HepG2 (cell line): ENCODE measurements around the gene TMEM97. TPM values are rescaled to one million over a fixed set of nuclear protein-coding genes. Genes with fewer than 3 reads are reported as not detected.

Experiments used
- KAT8 ChIP-seq: IDR thresholded peaks from 2 replicates; pipeline ENCODE4 v1.6.1; 2016; ENCODE audit warnings: missing genetic modification reagents, missing compliant biosample characterization
- KDM5B ChIP-seq: sonication (generic); formaldehyde crosslinking; IDR thresholded peaks from 2 replicates; pipeline ENCODE4 v1.4.0; 2020; ENCODE audit warnings: missing genetic modification reagents, mild to moderate bottlenecking, borderline replicate concordance
- MIER3 ChIP-seq: IDR thresholded peaks from 2 replicates; pipeline ENCODE4 v1.6.1; 2016; ENCODE audit warnings: missing compliant biosample characterization, borderline replicate concordance
- NR2C2 ChIP-seq: sonication (generic); formaldehyde crosslinking; IDR thresholded peaks from 2 replicates; pipeline ENCODE4 v1.4.0; 2020; ENCODE audit warnings: missing genetic modification reagents, mild to moderate bottlenecking, moderate library complexity, borderline replicate concordance
- NR3C1 ChIP-seq: sonication (generic); formaldehyde crosslinking; IDR thresholded peaks from 2 replicates; pipeline ENCODE4 v1.4.0; 2020; ENCODE audit warnings: missing genetic modification reagents
- RFX5 ChIP-seq: IDR thresholded peaks from 2 replicates; pipeline ENCODE4 v1.6.1; 2011; ENCODE audit warnings: low read depth, low read length, improper control_type of control experiment
- SRF ChIP-seq: IDR thresholded peaks from 2 replicates; pipeline ENCODE4 v1.6.1; 2011; ENCODE audit warnings: mild to moderate bottlenecking, low read depth, low read length, moderate library complexity
- ZC3H13 ChIP-seq: sonication (generic); formaldehyde crosslinking; IDR thresholded peaks from 2 replicates; pipeline ENCODE4 v1.8.1; 2023; ENCODE audit warnings: mild to moderate bottlenecking, missing genetic modification reagents, moderate library complexity
- ZNF230 ChIP-seq: sonication (generic); formaldehyde crosslinking; IDR thresholded peaks from 2 replicates; pipeline ENCODE4 v1.4.0; 2020; ENCODE audit warnings: mild to moderate bottlenecking, missing genetic modification reagents
- ZNF546 ChIP-seq: sonication (generic); formaldehyde crosslinking; conservative IDR thresholded peaks from 2 replicates; pipeline ENCODE4 v1.8.1; 2023; ENCODE audit warnings: mild to moderate bottlenecking, missing genetic modification reagents
- ZNF616 ChIP-seq: sonication (generic); formaldehyde crosslinking; IDR thresholded peaks from 2 replicates; pipeline ENCODE4 v1.5.0; 2020; ENCODE audit warnings: low read depth, mild to moderate bottlenecking, missing genetic modification reagents
- ZNF747 ChIP-seq: sonication (generic); formaldehyde crosslinking; IDR thresholded peaks from 2 replicates; pipeline ENCODE4 v1.8.1; 2023; ENCODE audit warnings: missing genetic modification reagents, mild to moderate bottlenecking, borderline replicate concordance
- ZNF790 ChIP-seq: sonication (generic); formaldehyde crosslinking; IDR thresholded peaks from 2 replicates; pipeline ENCODE4 v1.8.0; 2022; ENCODE audit warnings: missing genetic modification reagents, mild to moderate bottlenecking, borderline replicate concordance
- ZSCAN31 ChIP-seq: sonication (generic); formaldehyde crosslinking; IDR thresholded peaks from 2 replicates; pipeline ENCODE4 v1.5.0; 2020; ENCODE audit warnings: low read depth, mild to moderate bottlenecking, missing genetic modification reagents
- polyA plus RNA-seq, 8 experiments: library from polyadenylated mRNA; depleted of rRNA in 3 of 8; stranded (reverse) in 7 of 8; unstranded in 1 of 8; fragments of >200 nt; fragmentation: Illumina TruSeq in 4 of 8; extraction: Trizol in 4 of 8; gene quantifications; 2 replicates each; pipeline versions ENCODE4 v1.2.1 to v1.2.3, GENCODE V29; 2011 to 2016; ENCODE audit warnings: low read depth in 4 of 8, missing spikeins in 1 of 8, mixed read lengths in 1 of 8; ENCODE audit not compliant: insufficient read depth in 1 of 8
- total RNA-seq, 5 experiments: library from RNA; depleted of rRNA; stranded (reverse); fragments of >200 nt; fragmentation: Illumina TruSeq; extraction: Trizol; gene quantifications; 2 replicates each; pipeline ENCODE4 v1.2.3, GENCODE V29; 2016; ENCODE audit warnings: low read depth in 1 of 5
- TF ChIP-seq, protein P1 (sequence below): sonication (generic); formaldehyde crosslinking; conservative IDR thresholded peaks from 2 replicates; pipeline ENCODE4 v1.4.0; 2020; ENCODE audit warnings: missing genetic modification reagents
- TF ChIP-seq, protein P2 (sequence below): sonication (generic); formaldehyde crosslinking; IDR thresholded peaks from 2 replicates; pipeline ENCODE4 v1.5.1; 2020; ENCODE audit warnings: missing genetic modification reagents, mild to moderate bottlenecking, borderline replicate concordance
- TF ChIP-seq, protein P3 (sequence below): sonication (generic); formaldehyde crosslinking; IDR thresholded peaks from 2 replicates; pipeline ENCODE4 v1.4.0; 2020; ENCODE audit warnings: low read depth, mild to moderate bottlenecking, missing genetic modification reagents
- TF ChIP-seq, protein P4 (sequence below): sonication (generic); formaldehyde crosslinking; IDR thresholded peaks from 2 replicates; pipeline ENCODE4 v1.4.0; 2020; ENCODE audit warnings: missing genetic modification reagents, mild to moderate bottlenecking, borderline replicate concordance

The TMEM97 gene
- total and polyA plus RNA-seq, 2 of the 13 experiments (the other 11 are each of a cell fraction or from before 2014, with no cell fraction given) = 69.6 to 137 TPM

DNA sequence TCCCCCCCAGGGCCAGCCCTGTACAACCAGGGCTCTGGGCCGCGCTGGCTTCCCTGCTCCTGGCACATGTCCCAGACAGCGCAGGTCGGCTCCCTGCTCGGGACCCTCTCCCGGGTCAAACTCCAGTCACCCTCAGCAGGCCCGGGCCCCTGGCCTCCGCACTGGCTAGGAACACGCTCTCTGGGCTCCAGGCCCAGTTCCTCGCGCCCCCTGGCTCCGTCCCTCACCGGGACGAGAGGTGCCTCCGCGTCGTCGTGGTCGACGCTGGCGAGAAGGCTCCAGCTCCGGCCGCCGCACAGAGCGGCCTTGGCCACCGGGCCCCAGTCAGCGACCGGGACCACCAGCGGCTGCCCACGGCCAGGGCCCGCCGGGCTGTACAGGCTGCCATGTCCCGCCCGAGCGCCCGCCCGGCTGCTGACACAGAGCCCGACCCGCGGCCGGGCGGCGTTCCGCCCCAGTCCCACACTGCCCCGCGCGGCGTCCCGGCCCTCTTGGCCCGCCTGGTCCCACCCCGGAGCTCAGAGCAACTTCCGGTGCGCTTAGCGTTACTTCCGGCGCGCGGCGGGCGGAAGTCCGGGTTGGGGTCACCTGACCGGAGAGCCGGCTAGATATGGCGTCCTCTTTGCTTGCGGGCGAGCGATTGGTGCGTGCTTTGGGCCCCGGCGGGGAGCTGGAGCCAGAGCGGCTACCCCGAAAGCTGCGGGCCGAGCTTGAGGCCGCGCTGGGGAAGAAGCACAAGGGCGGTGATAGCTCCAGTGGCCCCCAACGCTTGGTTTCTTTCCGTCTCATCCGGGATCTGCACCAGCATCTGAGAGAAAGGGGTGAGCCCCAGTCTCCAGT is 38.3 kb downstream of the TMEM97 start, which contains the start of gene POLDIP2 (continued):
- TF ChIP-seq ZSCAN31 (CRISPR knock-in tag) = peak; percentile 87
- no peak for TF ChIP-seq ZNF616 (CRISPR knock-in tag)
- TF ChIP-seq, protein P1, sequence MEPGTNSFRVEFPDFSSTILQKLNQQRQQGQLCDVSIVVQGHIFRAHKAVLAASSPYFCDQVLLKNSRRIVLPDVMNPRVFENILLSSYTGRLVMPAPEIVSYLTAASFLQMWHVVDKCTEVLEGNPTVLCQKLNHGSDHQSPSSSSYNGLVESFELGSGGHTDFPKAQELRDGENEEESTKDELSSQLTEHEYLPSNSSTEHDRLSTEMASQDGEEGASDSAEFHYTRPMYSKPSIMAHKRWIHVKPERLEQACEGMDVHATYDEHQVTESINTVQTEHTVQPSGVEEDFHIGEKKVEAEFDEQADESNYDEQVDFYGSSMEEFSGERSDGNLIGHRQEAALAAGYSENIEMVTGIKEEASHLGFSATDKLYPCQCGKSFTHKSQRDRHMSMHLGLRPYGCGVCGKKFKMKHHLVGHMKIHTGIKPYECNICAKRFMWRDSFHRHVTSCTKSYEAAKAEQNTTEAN (CRISPR knock-in tag) = peak; percentile 25; the same call in 1 of the 2 replicates
- peak; percentile 96 for TF ChIP-seq NR2C2
- TF ChIP-seq NR3C1 (CRISPR knock-in tag) = no peak
- 0 out of 2 replicates have a peak, but pooled peaks have one; percentile 29 for TF ChIP-seq ZNF790 (CRISPR knock-in tag)
- TF ChIP-seq ZNF230 (CRISPR knock-in tag) = 0 out of 2 replicates have a peak, but pooled peaks have one; percentile 26
- 0 out of 2 replicates have a peak, but pooled peaks have one; percentile 38 for TF ChIP-seq ZNF546 (CRISPR knock-in tag)
- TF ChIP-seq SRF = peak; percentile 36; the same call in 1 of the 2 replicates
- peak; percentile 100 for TF ChIP-seq KAT8 (CRISPR knock-in tag)
- TF ChIP-seq ZC3H13 (CRISPR knock-in tag) = no peak
- peak; percentile 62 for TF ChIP-seq RFX5
- TF ChIP-seq, protein P2, sequence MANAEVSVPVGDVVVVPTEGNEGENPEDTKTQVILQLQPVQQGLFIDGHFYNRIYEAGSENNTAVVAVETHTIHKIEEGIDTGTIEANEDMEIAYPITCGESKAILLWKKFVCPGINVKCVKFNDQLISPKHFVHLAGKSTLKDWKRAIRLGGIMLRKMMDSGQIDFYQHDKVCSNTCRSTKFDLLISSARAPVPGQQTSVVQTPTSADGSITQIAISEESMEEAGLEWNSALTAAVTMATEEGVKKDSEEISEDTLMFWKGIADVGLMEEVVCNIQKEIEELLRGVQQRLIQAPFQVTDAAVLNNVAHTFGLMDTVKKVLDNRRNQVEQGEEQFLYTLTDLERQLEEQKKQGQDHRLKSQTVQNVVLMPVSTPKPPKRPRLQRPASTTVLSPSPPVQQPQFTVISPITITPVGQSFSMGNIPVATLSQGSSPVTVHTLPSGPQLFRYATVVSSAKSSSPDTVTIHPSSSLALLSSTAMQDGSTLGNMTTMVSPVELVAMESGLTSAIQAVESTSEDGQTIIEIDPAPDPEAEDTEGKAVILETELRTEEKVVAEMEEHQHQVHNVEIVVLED (CRISPR knock-in tag) = peak; percentile 93
- TF ChIP-seq, protein P3, sequence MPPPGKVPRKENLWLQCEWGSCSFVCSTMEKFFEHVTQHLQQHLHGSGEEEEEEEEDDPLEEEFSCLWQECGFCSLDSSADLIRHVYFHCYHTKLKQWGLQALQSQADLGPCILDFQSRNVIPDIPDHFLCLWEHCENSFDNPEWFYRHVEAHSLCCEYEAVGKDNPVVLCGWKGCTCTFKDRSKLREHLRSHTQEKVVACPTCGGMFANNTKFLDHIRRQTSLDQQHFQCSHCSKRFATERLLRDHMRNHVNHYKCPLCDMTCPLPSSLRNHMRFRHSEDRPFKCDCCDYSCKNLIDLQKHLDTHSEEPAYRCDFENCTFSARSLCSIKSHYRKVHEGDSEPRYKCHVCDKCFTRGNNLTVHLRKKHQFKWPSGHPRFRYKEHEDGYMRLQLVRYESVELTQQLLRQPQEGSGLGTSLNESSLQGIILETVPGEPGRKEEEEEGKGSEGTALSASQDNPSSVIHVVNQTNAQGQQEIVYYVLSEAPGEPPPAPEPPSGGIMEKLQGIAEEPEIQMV (CRISPR knock-in tag) = peak; percentile 71; the same call in 1 of the 2 replicates
- peak; percentile 87; the same call in 1 of the 2 replicates for TF ChIP-seq KDM5B (CRISPR knock-in tag)
- TF ChIP-seq MIER3 (CRISPR knock-in tag) = peak; percentile 53; the same call in 1 of the 2 replicates
- TF ChIP-seq ZNF747 = peak; percentile 64; the same call in 1 of the 2 replicates
- TF ChIP-seq, protein P4, sequence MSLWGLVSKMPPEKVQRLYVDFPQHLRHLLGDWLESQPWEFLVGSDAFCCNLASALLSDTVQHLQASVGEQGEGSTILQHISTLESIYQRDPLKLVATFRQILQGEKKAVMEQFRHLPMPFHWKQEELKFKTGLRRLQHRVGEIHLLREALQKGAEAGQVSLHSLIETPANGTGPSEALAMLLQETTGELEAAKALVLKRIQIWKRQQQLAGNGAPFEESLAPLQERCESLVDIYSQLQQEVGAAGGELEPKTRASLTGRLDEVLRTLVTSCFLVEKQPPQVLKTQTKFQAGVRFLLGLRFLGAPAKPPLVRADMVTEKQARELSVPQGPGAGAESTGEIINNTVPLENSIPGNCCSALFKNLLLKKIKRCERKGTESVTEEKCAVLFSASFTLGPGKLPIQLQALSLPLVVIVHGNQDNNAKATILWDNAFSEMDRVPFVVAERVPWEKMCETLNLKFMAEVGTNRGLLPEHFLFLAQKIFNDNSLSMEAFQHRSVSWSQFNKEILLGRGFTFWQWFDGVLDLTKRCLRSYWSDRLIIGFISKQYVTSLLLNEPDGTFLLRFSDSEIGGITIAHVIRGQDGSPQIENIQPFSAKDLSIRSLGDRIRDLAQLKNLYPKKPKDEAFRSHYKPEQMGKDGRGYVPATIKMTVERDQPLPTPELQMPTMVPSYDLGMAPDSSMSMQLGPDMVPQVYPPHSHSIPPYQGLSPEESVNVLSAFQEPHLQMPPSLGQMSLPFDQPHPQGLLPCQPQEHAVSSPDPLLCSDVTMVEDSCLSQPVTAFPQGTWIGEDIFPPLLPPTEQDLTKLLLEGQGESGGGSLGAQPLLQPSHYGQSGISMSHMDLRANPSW = no peak
